Esophagus squamous epithelium (tissue), 5 donors: ENCODE measurements around the gene MEGF6. TPM values are rescaled to one million over a fixed set of nuclear protein-coding genes. Genes with fewer than 3 reads are reported as not detected.

ENCODE experiments used
- DNase-seq: peaks from one replicate; lab custom pipeline; 2025; lab: John Stamatoyannopoulos, UW
- H3K27ac ChIP-seq, 4 donors: fragments of 200-600 bp; sonication (generic); one replicate each; pipeline ENCODE4 v1.5.1; 2016 to 2019; ENCODE audit warnings: mild to moderate bottlenecking in 1 of 4
- H3K27me3 ChIP-seq, 4 donors: fragments of 200-600 bp; sonication (generic); 1 replicate in 3 of 4; 2 replicates in 1 of 4; pipeline versions ENCODE4 v1.5.1 to v1.6.0; 2017 to 2021; ENCODE audit warnings: antibody characterized with exemption in 1 of 4
- H3K36me3 ChIP-seq, 3 donors: fragments of 200-600 bp; sonication (generic); one replicate each; pipeline ENCODE4 v1.5.1; 2016 to 2019
- H3K4me1 ChIP-seq, 3 donors: fragments of 200-600 bp; sonication (generic); one replicate each; pipeline ENCODE4 v1.5.1; 2017 to 2019
- H3K4me3 ChIP-seq, 4 donors: fragments of 200-600 bp; sonication (generic); 1 replicate in 3 of 4; 2 replicates in 1 of 4; pipeline ENCODE4 v1.5.1; 2016 to 2019; ENCODE audit warnings: mild to moderate bottlenecking in 2 of 4, moderate library complexity in 1 of 4
- H3K9me3 ChIP-seq, 3 donors: fragments of 200-600 bp; sonication (generic); one replicate each; pipeline ENCODE4 v1.5.1; 2016 to 2019
- CTCF ChIP-seq, 6 experiments: fragments of 450-650 bp in 4 of 6; fragments of 200-600 bp in 2 of 6; sonication (generic) in 2 of 6; IDR thresholded peaks; one replicate each; pipeline ENCODE4 v1.5.1; 2016 to 2019; ENCODE audit warnings: antibody characterized with exemption in 6 of 6, mild to moderate bottlenecking in 4 of 6, moderate library complexity in 4 of 6
- POLR2A ChIP-seq, 4 donors: fragments of 450-650 bp; IDR thresholded peaks; one replicate each; pipeline ENCODE4 v1.6.1; 2017; ENCODE audit warnings: antibody characterized with exemption in 4 of 4, mild to moderate bottlenecking in 4 of 4, moderate library complexity in 3 of 4
- WGBS, 2 donors: methylation state at CpG; one replicate each; pipeline ENCODE4 v1.1.5; 2018; 5-methylcytosine and 5-hydroxymethylcytosine counted together
- intact Hi-C: fragments of 100-400 bp; cut with DNase I; formaldehyde crosslinking; loops from one replicate; pipeline ENCODE4 v1.15.0; 2022
- total RNA-seq, 4 donors: library from RNA; depleted of rRNA; stranded (reverse); fragments of >200 nt; gene quantifications; one replicate each; pipeline ENCODE4 v1.1.0, GENCODE V29; 2016
- donor health status: DM: yes; HTN: yes; CAD: no.

The MEGF6 gene
- total RNA-seq, 4 donors from 2014 or later = 8.8 to 27.1 (median 16.8) TPM

- no peak for TF ChIP-seq CTCF (IDR thresholded peaks at IDR 0.05)
- TF ChIP-seq POLR2A (IDR thresholded peaks at IDR 0.05) = no peak
- H3K27ac ChIP-seq = no peak overlapping the region
- no peaks in the 10 kb centered on the region for H3K9me3 ChIP-seq
- H3K4me3 ChIP-seq = no peak overlapping the region
- H3K27me3 ChIP-seq = peaks cover 0 to 75% (median 2%) of the 10 kb centered on the region in 4 donors
- no peaks in the 10 kb centered on the region for H3K36me3 ChIP-seq
- DNase-seq = no peak
- WGBS, 2 donors = 79 to 88% methylated on average over 9 to 13 of the region's 23 CpGs
- peaks cover 18 to 21% (median 20%) of the 10 kb centered on the region in 3 donors for H3K4me1 ChIP-seq
- intact Hi-C loops = no loop called here
These were observed 4.3 kb downstream of the MEGF6 start for GRCh38 chr1:3606779-3607702.

GRCh38 chr1:3604997-3605823, 6.1 kb downstream of the MEGF6 start:
- Histone ChIP-seq H3K9me3 (no peaks in the 10 kb centered on the region), H3K36me3 (no peaks in the 10 kb centered on the region), H3K27me3 (peaks cover 0 to 57% (median 2%) of the 10 kb centered on the region in 4 donors), H3K4me1 (peaks cover 2 to 3% (median 3%) of the 10 kb centered on the region in 3 donors), H3K4me3 (no peak overlapping the region), H3K27ac (no peak overlapping the region)
- WGBS, 2 donors = 87 to 93% methylated on average over 7 of the region's 7 CpGs
- no peak for TF ChIP-seq POLR2A (IDR thresholded peaks at IDR 0.05)
- TF ChIP-seq CTCF (IDR thresholded peaks at IDR 0.05) = no peak
- intact Hi-C loops = no loop called here
- no peak for DNase-seq

- TF ChIP-seq CTCF (IDR thresholded peaks at IDR 0.05) (no peak), POLR2A (IDR thresholded peaks at IDR 0.05) (no peak)
- 93% methylated on average over 2 of the region's 8 CpGs; no CpG with 5 or more reads in 1 of the 2 donors for WGBS, 2 donors
- H3K27ac ChIP-seq = no peak overlapping the region
- H3K4me1 ChIP-seq = no peaks in the 10 kb centered on the region
- DNase-seq = no peak
- intact Hi-C loops = no loop called here
- H3K27me3 ChIP-seq = peaks cover 0 to 53% (median 0%) of the 10 kb centered on the region in 4 donors
- no peaks in the 10 kb centered on the region for H3K9me3 ChIP-seq
- no peaks in the 10 kb centered on the region for H3K36me3 ChIP-seq
- no peak overlapping the region for H3K4me3 ChIP-seq
These were observed 6.8 kb downstream of the MEGF6 start for GRCh38 chr1:3604468-3604974.

- TF ChIP-seq POLR2A (IDR thresholded peaks at IDR 0.05) (no peak), CTCF (IDR thresholded peaks at IDR 0.05) (no peak)
- Histone ChIP-seq H3K27ac (no peak overlapping the region), H3K27me3 (peaks cover 0 to 46% (median 0%) of the 10 kb centered on the region in 4 donors), H3K9me3 (no peaks in the 10 kb centered on the region), H3K4me3 (no peak overlapping the region), H3K36me3 (no peaks in the 10 kb centered on the region), H3K4me1 (peaks cover 2 to 4% (median 2%) of the 10 kb centered on the region in 3 donors)
- DNase-seq = no peak
- 100% methylated on average over 3 of the region's 29 CpGs; no CpG with 5 or more reads in 1 of the 2 donors for WGBS, 2 donors
- intact Hi-C loops = no loop called here
These were observed 7.5 kb downstream of the MEGF6 start for GRCh38 chr1:3603571-3604467.
